ENCODE data around the gene MEX3C.

The MEX3C gene

GRCh38 chr18:51197661-51198424, at the start of gene MEX3C:
TSS of gene MEX3C (minus strand) at chr18:51197681. CDS start at chr18:51197320, 361 bp downstream.
- peak; percentile 100 for DNase-seq

GRCh38 chr18:51241226-51241625, 43.7 kb upstream of the MEX3C start:
- DNase-seq: no peak

- peak; percentile 5 for DNase-seq
Observed at GRCh38 chr18:51236225-51236624, 38.7 kb upstream of the MEX3C start.

- peak; percentile 65 for DNase-seq
Observed at GRCh38 chr18:51235009-51235789, 37.7 kb upstream of the MEX3C start.

GRCh38 chr18:51234117-51235008, 36.9 kb upstream of the MEX3C start:
- no peak for DNase-seq

- no peak for DNase-seq
Observed at GRCh38 chr18:51229328-51229727, 31.8 kb upstream of the MEX3C start.

- DNase-seq: no peak
Observed at GRCh38 chr18:51227660-51228059, 30.2 kb upstream of the MEX3C start.

GRCh38 chr18:51226587-51227350, 29.3 kb upstream of the MEX3C start:
- DNase-seq: no peak

GRCh38 chr18:51226068-51226467, 28.6 kb upstream of the MEX3C start:
- no peak for DNase-seq

GRCh38 chr18:51212606-51213005, 15.1 kb upstream of the MEX3C start:
- DNase-seq: no peak

GRCh38 chr18:51211552-51211951, 14.1 kb upstream of the MEX3C start:
- DNase-seq: peak; percentile 72

- DNase-seq: peak; percentile 52
Observed at GRCh38 chr18:51196811-51197660, 445 bp downstream of the MEX3C start.

GRCh38 chr18:51196118-51196810, 1.2 kb downstream of the MEX3C start:
- DNase-seq: peak; percentile 60

- DNase-seq: peak; percentile 35
Observed at GRCh38 chr18:51195451-51196117, 1.9 kb downstream of the MEX3C start.

GRCh38 chr18:51195086-51195450, 2.4 kb downstream of the MEX3C start:
- DNase-seq: no peak

GRCh38 chr18:51194604-51195003, 2.9 kb downstream of the MEX3C start:
- no peak for DNase-seq

GRCh38 chr18:51193621-51194287, 3.7 kb downstream of the MEX3C start:
- DNase-seq: no peak

- DNase-seq: no peak
Observed at GRCh38 chr18:51192696-51193095, 4.8 kb downstream of the MEX3C start.

- no peak for DNase-seq
Observed at GRCh38 chr18:51192026-51192425, 5.5 kb downstream of the MEX3C start.

All from activated CD4-positive, alpha-beta T cell treated with anti-CD3 and anti-CD28 coated beads for 48 hours (primary cell).